Bronchial epithelial cell (primary cell): ENCODE data around the gene KCNN4. TPM values are rescaled to one million over a fixed set of nuclear protein-coding genes. Genes with fewer than 3 reads are reported as not detected.

Experiments used
- DNase-seq: peaks from one replicate; pipeline ENCODE4 v3.0.0-alpha.2; 2010; ENCODE audit warnings: low read depth
- FAIRE-seq: peaks from 2 replicates; lab custom pipeline; 2011; peaks lifted over from hg19 to GRCh38; lab: Jason Lieb, UNC
- H3K27me3 ChIP-seq: 2 replicates; pipeline ENCODE4 v1.5.1; 2011; ENCODE audit warnings: low read length; ENCODE audit not compliant: control insufficient read depth, insufficient read depth
- H3K36me3 ChIP-seq: 2 replicates; pipeline ENCODE4 v1.5.1; 2011; ENCODE audit warnings: low read length; ENCODE audit not compliant: control insufficient read depth, insufficient read depth
- H3K4me3 ChIP-seq: 2 replicates; pipeline ENCODE4 v1.5.1; 2011; ENCODE audit warnings: mild to moderate bottlenecking, low read depth, low read length, control low read depth
- CTCF ChIP-seq: IDR thresholded peaks from 2 replicates; pipeline ENCODE4 v1.5.1; 2011; ENCODE audit warnings: mild to moderate bottlenecking, moderate library complexity, low read length, control low read depth, inconsistent platforms; ENCODE audit not compliant: insufficient read depth, severe bottlenecking
- total RNA-seq: library from RNA; depleted of rRNA; stranded (reverse); fragments of >200 nt; gene quantifications from 2 replicates; pipeline ENCODE4 v1.2.1, GENCODE V29; 2014

KCNN4 gene
- total RNA-seq, 1 donor from 2014 or later, result 9.7 TPM

- FAIRE-seq, result no peak
- TF ChIP-seq CTCF, result no peak
- peaks cover 7% of the 10 kb centered on the region for H3K36me3 ChIP-seq
Observed at GRCh38 chr19:43752287-43752875, 28.4 kb downstream of the KCNN4 start.

GRCh38 chr19:43751466-43752220 is 29.1 kb downstream of the KCNN4 start:
- peaks cover 9% of the 10 kb centered on the region for H3K36me3 ChIP-seq

More at GRCh38 chr19:43752287-43752875, 28.4 kb downstream of the KCNN4 start:
- no peak for DNase-seq
- Histone ChIP-seq H3K4me3 (no peak overlapping the region), H3K27me3 (no peaks in the 10 kb centered on the region)

GRCh38 chr19:43749898-43750297 is 30.9 kb downstream of the KCNN4 start:
- TF ChIP-seq CTCF, result no peak
- no peak for DNase-seq
- H3K36me3 ChIP-seq, result peaks cover 11% of the 10 kb centered on the region
- FAIRE-seq, result no peak
- H3K4me3 ChIP-seq, result no peak overlapping the region
- H3K27me3 ChIP-seq, result no peaks in the 10 kb centered on the region

More at GRCh38 chr19:43751466-43752220, 29.1 kb downstream of the KCNN4 start:
- TF ChIP-seq CTCF, result no peak
- peak; percentile 39 for DNase-seq
- H3K4me3 ChIP-seq, result no peak overlapping the region
- H3K27me3 ChIP-seq, result no peaks in the 10 kb centered on the region
- FAIRE-seq, result no peak

- H3K36me3 ChIP-seq, result peaks cover 16% of the 10 kb centered on the region
- no peak for FAIRE-seq
- H3K4me3 ChIP-seq, result no peak overlapping the region
- no peak for TF ChIP-seq CTCF
- DNase-seq, result no peak
- H3K27me3 ChIP-seq, result no peaks in the 10 kb centered on the region
Observed at GRCh38 chr19:43749152-43749551, 31.6 kb downstream of the KCNN4 start.

- DNase-seq, result no peak
- FAIRE-seq, result no peak
- no peaks in the 10 kb centered on the region for H3K27me3 ChIP-seq
- TF ChIP-seq CTCF, result no peak
- H3K36me3 ChIP-seq, result peaks cover 16% of the 10 kb centered on the region
- no peak overlapping the region for H3K4me3 ChIP-seq
Observed at GRCh38 chr19:43748685-43749084, 32.1 kb downstream of the KCNN4 start.

GRCh38 chr19:43748205-43748594 is 32.6 kb downstream of the KCNN4 start:
- DNase-seq, result no peak
- H3K4me3 ChIP-seq, result no peak overlapping the region
- no peak for TF ChIP-seq CTCF
- FAIRE-seq, result peak; percentile 55
- no peaks in the 10 kb centered on the region for H3K27me3 ChIP-seq
- H3K36me3 ChIP-seq, result peaks cover 18% of the 10 kb centered on the region
